Neural cell (in vitro differentiated cells): ENCODE results near the gene EXOC2. TPM values are rescaled to one million over a fixed set of nuclear protein-coding genes. Genes with fewer than 3 reads are reported as not detected.

Experiments
- H2AFZ ChIP-seq: fragments of 200-600, 300-800 bp; sonication (generic), shearing (Covaris generic); 2 replicates; pipeline ENCODE4 v1.6.0; 2014; ENCODE audit warnings: low read depth, mild to moderate bottlenecking, antibody characterized with exemption, low read length, moderate library complexity
- H3F3A ChIP-seq: fragments of 200-600 bp; shearing (Covaris generic); 2 replicates; pipeline ENCODE4 v1.6.1; 2016; ENCODE audit warnings: mild to moderate bottlenecking, moderate library complexity, mixed read lengths, antibody characterized with exemption, low read length; ENCODE audit not compliant: insufficient read depth, poor library complexity, severe bottlenecking
- H3K27ac ChIP-seq: fragments of 200-600, 300-800 bp; sonication (generic), shearing (Covaris generic); 2 replicates; pipeline ENCODE4 v1.5.1; 2014; ENCODE audit warnings: mild to moderate bottlenecking, low read length, moderate library complexity
- H3K27me3 ChIP-seq: fragments of 300-800, 200-600 bp; sonication (generic), shearing (Covaris generic); 2 replicates; pipeline ENCODE4 v1.6.0; 2014; ENCODE audit warnings: mild to moderate bottlenecking, low read depth, low read length, moderate library complexity; ENCODE audit not compliant: insufficient read depth
- H3K36me3 ChIP-seq: fragments of 300-800, 200-600 bp; sonication (generic), shearing (Covaris generic); 2 replicates; pipeline ENCODE4 v1.5.1; 2014; ENCODE audit warnings: mild to moderate bottlenecking, antibody characterized with exemption, low read length, moderate library complexity; ENCODE audit not compliant: insufficient read depth
- H3K4me2 ChIP-seq: fragments of 300-800, 200-600 bp; sonication (generic), shearing (Covaris generic); 2 replicates; pipeline ENCODE4 v1.6.0; 2014; ENCODE audit warnings: mild to moderate bottlenecking, low read length
- H3K4me3 ChIP-seq: fragments of 300-800, 200-600 bp; sonication (generic), shearing (Covaris generic); 2 replicates; pipeline ENCODE4 v1.5.1; 2014; ENCODE audit warnings: mild to moderate bottlenecking, low read length, moderate library complexity
- H3K79me2 ChIP-seq: fragments of 200-600 bp; shearing (Covaris generic); replicated peaks from 2 replicates; pipeline ENCODE4 v1.6.0; 2014; ENCODE audit warnings: mild to moderate bottlenecking, low read length, moderate library complexity; ENCODE audit not compliant: insufficient read depth
- H3K9ac ChIP-seq: fragments of 300-800, 200-600 bp; sonication (generic), shearing (Covaris generic); 2 replicates; pipeline ENCODE4 v1.6.1; 2016; ENCODE audit warnings: mild to moderate bottlenecking, low read length, mixed read lengths
- H3K9me2 ChIP-seq: fragments of 200-600 bp; shearing (Covaris generic); 2 replicates; pipeline ENCODE4 v1.6.1; 2016; ENCODE audit warnings: mild to moderate bottlenecking, low read length, mixed read lengths; ENCODE audit not compliant: insufficient read depth
- H3K9me3 ChIP-seq: fragments of 200-600, 300-800 bp; sonication (generic), shearing (Covaris generic); 2 replicates; pipeline ENCODE4 v1.6.1; 2016; ENCODE audit warnings: mild to moderate bottlenecking, mixed run types, low read length, moderate library complexity, mixed read lengths
- H4K20me1 ChIP-seq: fragments of 200-600 bp; shearing (Covaris generic); 2 replicates; pipeline ENCODE4 v1.6.1; 2016; ENCODE audit warnings: mild to moderate bottlenecking, mixed run types; ENCODE audit not compliant: insufficient read depth
- EP300 ChIP-seq: fragments of 450-650 bp; conservative IDR thresholded peaks from 2 replicates; pipeline ENCODE4 v1.6.1; 2014; ENCODE audit warnings: antibody characterized with exemption, mild to moderate bottlenecking, moderate library complexity; ENCODE audit not compliant: poor library complexity, severe bottlenecking
- EZH2 ChIP-seq: fragments of 200-600, 300-800 bp; shearing (Covaris generic), sonication (generic); IDR thresholded peaks from 2 replicates; pipeline ENCODE4 v1.6.1; 2014; ENCODE audit warnings: antibody characterized with exemption, low read length, borderline replicate concordance, mild to moderate bottlenecking; ENCODE audit not compliant: insufficient read depth, poor library complexity, severe bottlenecking
- MXI1 ChIP-seq: fragments of 450-650 bp; conservative IDR thresholded peaks from 2 replicates; pipeline ENCODE4 v1.6.1; 2014; ENCODE audit warnings: antibody characterized with exemption, mild to moderate bottlenecking; ENCODE audit not compliant: poor library complexity, severe bottlenecking
- POLR2AphosphoS5 ChIP-seq: IDR thresholded peaks from 2 replicates; pipeline ENCODE4 v1.6.1; 2012
- SMC3 ChIP-seq: fragments of 450-650 bp; conservative IDR thresholded peaks from 2 replicates; pipeline ENCODE4 v1.6.1; 2014; ENCODE audit warnings: antibody characterized with exemption, mild to moderate bottlenecking, moderate library complexity; ENCODE audit not compliant: poor library complexity
- TAF1 ChIP-seq: IDR thresholded peaks from 2 replicates; pipeline ENCODE4 v1.6.1; 2012; ENCODE audit warnings: low read depth
- polyA plus RNA-seq: library from polyadenylated mRNA; depleted of rRNA; stranded (reverse); fragments of >200 nt; gene quantifications from 2 replicates; pipeline ENCODE4 v1.2.3, GENCODE V29; 2014
- TF ChIP-seq, protein P1 (sequence below): fragments of 450-650 bp; IDR thresholded peaks from 2 replicates; pipeline ENCODE4 v1.5.1; 2014; ENCODE audit warnings: antibody characterized with exemption, mild to moderate bottlenecking, moderate library complexity; ENCODE audit not compliant: poor library complexity, severe bottlenecking
- TF ChIP-seq, protein P2 (sequence below): IDR thresholded peaks from 2 replicates; pipeline ENCODE4 v1.6.1; 2012; ENCODE audit warnings: borderline replicate concordance

The EXOC2 gene
- polyA plus RNA-seq, 1 donor from 2014 or later = 38.6 TPM

DNA sequence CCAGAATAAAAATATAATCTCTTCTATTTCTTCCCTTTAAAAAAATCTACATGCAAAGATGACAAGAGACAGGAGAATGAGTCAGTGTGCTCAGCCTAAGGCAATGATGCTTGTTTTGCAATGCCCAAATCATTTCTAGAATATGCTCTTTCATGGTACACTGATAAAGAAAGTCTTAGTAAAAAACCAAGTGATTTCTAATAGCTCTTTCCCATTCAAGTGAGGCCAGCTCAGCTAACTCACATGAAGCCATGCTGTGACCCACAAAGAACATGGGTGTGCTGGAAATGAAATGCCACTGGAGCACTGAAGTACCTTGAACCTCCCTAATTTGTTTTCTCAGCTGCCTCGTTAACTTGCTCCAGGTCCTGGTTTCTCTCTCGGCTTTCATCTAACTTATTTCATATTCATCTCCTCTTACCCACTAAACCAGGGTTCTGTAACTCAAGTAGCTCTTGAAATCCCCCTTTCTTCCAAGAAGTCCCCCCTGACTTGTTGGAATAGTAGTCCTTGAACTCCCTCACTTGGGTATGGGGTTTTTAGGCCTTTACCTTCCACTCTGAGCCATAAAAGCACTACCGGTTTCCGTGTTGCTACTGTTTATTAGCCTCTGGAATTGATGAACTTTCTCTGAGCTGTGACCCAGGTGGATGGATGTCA, 208.7 kb downstream of the EXOC2 start:
- Histone ChIP-seq H3F3A (no peaks in the 10 kb centered on the region), H3K27ac (no peak overlapping the region), H3K9me2 (no peaks in the 10 kb centered on the region)

DNA sequence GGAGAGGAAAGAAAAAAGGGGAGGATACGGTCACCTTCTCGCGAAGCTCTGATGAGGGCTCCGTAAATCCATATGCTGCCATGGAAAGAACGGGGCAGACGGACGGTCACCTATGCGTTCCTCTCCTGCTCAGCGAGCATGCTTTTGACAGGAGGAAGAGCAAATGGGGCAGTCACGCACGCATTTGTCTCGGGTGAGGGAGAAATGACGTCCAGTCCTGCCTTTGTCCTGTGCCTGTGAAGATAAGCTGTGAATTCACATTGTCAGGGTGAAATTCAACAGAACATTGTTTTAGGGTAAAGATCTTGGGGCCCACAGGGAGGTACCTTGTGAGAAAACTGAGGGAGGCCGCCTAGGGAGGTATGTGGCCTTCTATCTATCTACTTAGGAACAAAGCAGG, 217.6 kb downstream of the EXOC2 start:
- H2AFZ ChIP-seq = no peak overlapping the region
- no peaks in the 10 kb centered on the region for H3K36me3 ChIP-seq
- no peaks in the 10 kb centered on the region for H3K9me3 ChIP-seq
- H3K27ac ChIP-seq = no peak overlapping the region
- H3K27me3 ChIP-seq = no peaks in the 10 kb centered on the region
- H3K9me2 ChIP-seq = no peaks in the 10 kb centered on the region
- no peak overlapping the region for H3K9ac ChIP-seq
- no peak overlapping the region for H3K4me3 ChIP-seq
- TF ChIP-seq SMC3 = no peak
- H4K20me1 ChIP-seq = no peaks in the 10 kb centered on the region
- no peaks in the 10 kb centered on the region for H3F3A ChIP-seq
- H3K79me2 ChIP-seq = no peaks in the 10 kb centered on the region
- H3K4me2 ChIP-seq = no peak overlapping the region

More for the DNA sequence above, 208.7 kb downstream of the EXOC2 start:
- Histone ChIP-seq H3K79me2 (no peaks in the 10 kb centered on the region), H4K20me1 (no peaks in the 10 kb centered on the region), H3K4me2 (no peak overlapping the region), H3K27me3 (no peaks in the 10 kb centered on the region), H2AFZ (no peak overlapping the region), H3K36me3 (peaks cover 5% of the 10 kb centered on the region), H3K9ac (no peak overlapping the region), H3K4me3 (no peak overlapping the region), H3K9me3 (no peaks in the 10 kb centered on the region)
- TF ChIP-seq EP300 (no peak), TAF1 (no peak), POLR2AphosphoS5 (no peak), EZH2 (no peak), MXI1 (no peak), SMC3 (no peak)
- TF ChIP-seq, protein P1, sequence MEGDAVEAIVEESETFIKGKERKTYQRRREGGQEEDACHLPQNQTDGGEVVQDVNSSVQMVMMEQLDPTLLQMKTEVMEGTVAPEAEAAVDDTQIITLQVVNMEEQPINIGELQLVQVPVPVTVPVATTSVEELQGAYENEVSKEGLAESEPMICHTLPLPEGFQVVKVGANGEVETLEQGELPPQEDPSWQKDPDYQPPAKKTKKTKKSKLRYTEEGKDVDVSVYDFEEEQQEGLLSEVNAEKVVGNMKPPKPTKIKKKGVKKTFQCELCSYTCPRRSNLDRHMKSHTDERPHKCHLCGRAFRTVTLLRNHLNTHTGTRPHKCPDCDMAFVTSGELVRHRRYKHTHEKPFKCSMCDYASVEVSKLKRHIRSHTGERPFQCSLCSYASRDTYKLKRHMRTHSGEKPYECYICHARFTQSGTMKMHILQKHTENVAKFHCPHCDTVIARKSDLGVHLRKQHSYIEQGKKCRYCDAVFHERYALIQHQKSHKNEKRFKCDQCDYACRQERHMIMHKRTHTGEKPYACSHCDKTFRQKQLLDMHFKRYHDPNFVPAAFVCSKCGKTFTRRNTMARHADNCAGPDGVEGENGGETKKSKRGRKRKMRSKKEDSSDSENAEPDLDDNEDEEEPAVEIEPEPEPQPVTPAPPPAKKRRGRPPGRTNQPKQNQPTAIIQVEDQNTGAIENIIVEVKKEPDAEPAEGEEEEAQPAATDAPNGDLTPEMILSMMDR = no peak
- TF ChIP-seq, protein P2, sequence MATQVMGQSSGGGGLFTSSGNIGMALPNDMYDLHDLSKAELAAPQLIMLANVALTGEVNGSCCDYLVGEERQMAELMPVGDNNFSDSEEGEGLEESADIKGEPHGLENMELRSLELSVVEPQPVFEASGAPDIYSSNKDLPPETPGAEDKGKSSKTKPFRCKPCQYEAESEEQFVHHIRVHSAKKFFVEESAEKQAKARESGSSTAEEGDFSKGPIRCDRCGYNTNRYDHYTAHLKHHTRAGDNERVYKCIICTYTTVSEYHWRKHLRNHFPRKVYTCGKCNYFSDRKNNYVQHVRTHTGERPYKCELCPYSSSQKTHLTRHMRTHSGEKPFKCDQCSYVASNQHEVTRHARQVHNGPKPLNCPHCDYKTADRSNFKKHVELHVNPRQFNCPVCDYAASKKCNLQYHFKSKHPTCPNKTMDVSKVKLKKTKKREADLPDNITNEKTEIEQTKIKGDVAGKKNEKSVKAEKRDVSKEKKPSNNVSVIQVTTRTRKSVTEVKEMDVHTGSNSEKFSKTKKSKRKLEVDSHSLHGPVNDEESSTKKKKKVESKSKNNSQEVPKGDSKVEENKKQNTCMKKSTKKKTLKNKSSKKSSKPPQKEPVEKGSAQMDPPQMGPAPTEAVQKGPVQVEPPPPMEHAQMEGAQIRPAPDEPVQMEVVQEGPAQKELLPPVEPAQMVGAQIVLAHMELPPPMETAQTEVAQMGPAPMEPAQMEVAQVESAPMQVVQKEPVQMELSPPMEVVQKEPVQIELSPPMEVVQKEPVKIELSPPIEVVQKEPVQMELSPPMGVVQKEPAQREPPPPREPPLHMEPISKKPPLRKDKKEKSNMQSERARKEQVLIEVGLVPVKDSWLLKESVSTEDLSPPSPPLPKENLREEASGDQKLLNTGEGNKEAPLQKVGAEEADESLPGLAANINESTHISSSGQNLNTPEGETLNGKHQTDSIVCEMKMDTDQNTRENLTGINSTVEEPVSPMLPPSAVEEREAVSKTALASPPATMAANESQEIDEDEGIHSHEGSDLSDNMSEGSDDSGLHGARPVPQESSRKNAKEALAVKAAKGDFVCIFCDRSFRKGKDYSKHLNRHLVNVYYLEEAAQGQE = no peak
